ENCODE results near the gene DLST.
A peak's percentile ranks its signal among the peaks of the same experiment; 100 is the strongest.

The DLST gene

GRCh38 chr14:74868739-74869138 lies 13.0 kb upstream of the DLST start:
- Histone ChIP-seq H3K4me3 (ENCODE audit: low read depth, low read length) (no peak overlapping the region), H3K4me1 (ENCODE audit: control insufficient read depth, insufficient read depth, low read length) (no peaks in the 10 kb centered on the region), H3K27ac (ENCODE audit: extremely low read depth, low read depth, low read length) (no peak overlapping the region), H3K9me3 (ENCODE audit: control insufficient read depth, insufficient read depth, low read depth, low read length) (no peaks in the 10 kb centered on the region), H3K36me3 (ENCODE audit: control insufficient read depth in 2 of 2, insufficient read depth in 1 of 2, low read length in 2 of 2) (no peaks in the 10 kb centered on the region)
- CTCF ChIA-PET = interaction anchor here (0.6 to 6.8 kb wide), 3 partner anchors 8 to 433 kb away, joined by 4 to 49 read pairs (median 5); no protein-coding TSS in a partner anchor
- POLR2A ChIA-PET = no interaction called here
- TF ChIP-seq KLF10 (tag by site-specific recombination; IDR thresholded peaks at IDR 0.05) (no peak), ZNF561 (tag by site-specific recombination; IDR thresholded peaks at IDR 0.05; ENCODE audit: borderline replicate concordance) (no peak), ZNF2 (tag by site-specific recombination; IDR thresholded peaks at IDR 0.05) (no peak), ZBTB48 (tag by site-specific recombination; IDR thresholded peaks at IDR 0.05) (no peak), ZNF155 (tag by site-specific recombination; IDR thresholded peaks at IDR 0.05) (no peak), KLF9 (tag by site-specific recombination; IDR thresholded peaks at IDR 0.05; ENCODE audit: low read depth) (no peak), ZNF266 (tag by site-specific recombination; IDR thresholded peaks at IDR 0.05; ENCODE audit: low read depth) (no peak), ZBTB1 (tag by site-specific recombination; IDR thresholded peaks at IDR 0.05) (no peak), ZNF18 (tag by site-specific recombination; IDR thresholded peaks at IDR 0.05) (no peak), ZFP37 (tag by site-specific recombination; IDR thresholded peaks at IDR 0.05) (no peak), ZEB2 (tag by site-specific recombination; IDR thresholded peaks at IDR 0.05) (no peak), ZNF76 (tag by site-specific recombination; IDR thresholded peaks at IDR 0.05; ENCODE audit: borderline replicate concordance, low read depth) (no peak), ZNF558 (tag by site-specific recombination; IDR thresholded peaks at IDR 0.05) (no peak), ZNF677 (tag by site-specific recombination; IDR thresholded peaks at IDR 0.05) (no peak), ZNF510 (tag by site-specific recombination; IDR thresholded peaks at IDR 0.05; ENCODE audit: insufficient replicate concordance) (no peak), ZSCAN23 (tag by site-specific recombination; IDR thresholded peaks at IDR 0.05) (no peak), ZBTB8A (tag by site-specific recombination; IDR thresholded peaks at IDR 0.05) (no peak), ZNF221 (tag by site-specific recombination; IDR thresholded peaks at IDR 0.05; ENCODE audit: borderline replicate concordance) (no peak)

- H3K27ac ChIP-seq (ENCODE audit: extremely low read depth, low read depth, low read length) = no peak overlapping the region
- TF ChIP-seq GLIS1 (tag by site-specific recombination; IDR thresholded peaks at IDR 0.05) (peak; percentile 59), ZNF747 (tag by site-specific recombination; IDR thresholded peaks at IDR 0.05) (no peak)
- H3K4me3 ChIP-seq (ENCODE audit: low read depth, low read length) = no peak overlapping the region
- H3K36me3 ChIP-seq (ENCODE audit: control insufficient read depth in 2 of 2, insufficient read depth in 1 of 2, low read length in 2 of 2) = no peaks in the 10 kb centered on the region
- POLR2A ChIA-PET = interaction anchor here (0.6 to 1.3 kb wide), 3 partner anchors 9 to 191 kb away, joined by 3 to 9 read pairs (median 3); no protein-coding TSS in a partner anchor
- no peaks in the 10 kb centered on the region for H3K4me1 ChIP-seq (ENCODE audit: control insufficient read depth, insufficient read depth, low read length)
- H3K9me3 ChIP-seq (ENCODE audit: control insufficient read depth, insufficient read depth, low read depth, low read length) = no peaks in the 10 kb centered on the region
- CTCF ChIA-PET = interaction anchor here (0.7 to 6.8 kb wide), 3 partner anchors 11 to 217 kb away, joined by 3 to 49 read pairs (median 12); no protein-coding TSS in a partner anchor
These were observed 9.9 kb upstream of the DLST start for GRCh38 chr14:74871819-74872218.

- ChIA-PET POLR2A (no interaction called here), CTCF (interaction anchor here (0.7 to 6.8 kb wide), 4 partner anchors 14 to 410 kb away, joined by 3 to 49 read pairs (median 4); no protein-coding TSS in a partner anchor)
- H3K9me3 ChIP-seq (ENCODE audit: control insufficient read depth, insufficient read depth, low read depth, low read length) = no peaks in the 10 kb centered on the region
- no peak overlapping the region for H3K4me3 ChIP-seq (ENCODE audit: low read depth, low read length)
- H3K27ac ChIP-seq (ENCODE audit: extremely low read depth, low read depth, low read length) = no peak overlapping the region
- H3K4me1 ChIP-seq (ENCODE audit: control insufficient read depth, insufficient read depth, low read length) = no peaks in the 10 kb centered on the region
- TF ChIP-seq ZNF768 (tag by site-specific recombination; IDR thresholded peaks at IDR 0.05) (0 out of 2 replicates have a peak, but pooled peaks have one; percentile 30), ZNF433 (tag by site-specific recombination; IDR thresholded peaks at IDR 0.05; ENCODE audit: low read depth) (no peak)
- H3K36me3 ChIP-seq (ENCODE audit: control insufficient read depth in 2 of 2, insufficient read depth in 1 of 2, low read length in 2 of 2) = no peaks in the 10 kb centered on the region
These were observed 6.5 kb upstream of the DLST start for GRCh38 chr14:74875204-74875603.
